DLD1 (cell line): ENCODE data around the gene NOXRED1.
"Not testable (repeated sequence)": the region's sequence is repeated elsewhere in the genome, so short reads cannot be mapped to it uniquely, and the experiment has no call there.

Experiments
- in situ Hi-C: cut with HindIII; loops from 2 replicates; pipeline ENCODE4 v1.10.0; 2017; ENCODE audit warnings: low sequenced_read_pairs

Gene NOXRED1, protein sequence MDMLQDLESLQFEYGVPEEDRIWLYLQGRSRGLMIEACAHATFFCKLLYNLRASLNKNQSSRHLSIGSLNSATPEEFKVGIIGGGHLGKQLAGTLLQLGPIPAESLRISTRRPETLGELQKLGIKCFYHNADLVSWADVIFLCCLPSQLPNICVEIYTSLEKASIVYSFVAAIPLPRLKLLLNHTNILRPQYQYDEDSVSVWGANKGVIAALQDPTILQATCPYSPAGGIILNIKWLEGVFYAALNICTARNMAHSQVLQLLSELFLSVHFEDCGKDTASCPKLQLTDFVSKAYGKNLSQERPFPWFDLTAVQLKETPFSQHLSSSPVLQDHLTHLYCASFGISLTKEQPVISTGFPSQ

GRCh38 chr14:77423423-77423822 lies at the start of gene NOXRED1:
NOXRED1 (minus strand) TSS chr14:77423523; CDS start chr14:77422889, 634 bp downstream.
- in situ Hi-C loops = no loop called here

- in situ Hi-C loops = no loop called here
Measured at GRCh38 chr14:77470224-77470870, 47.0 kb upstream of the NOXRED1 start.

DNA sequence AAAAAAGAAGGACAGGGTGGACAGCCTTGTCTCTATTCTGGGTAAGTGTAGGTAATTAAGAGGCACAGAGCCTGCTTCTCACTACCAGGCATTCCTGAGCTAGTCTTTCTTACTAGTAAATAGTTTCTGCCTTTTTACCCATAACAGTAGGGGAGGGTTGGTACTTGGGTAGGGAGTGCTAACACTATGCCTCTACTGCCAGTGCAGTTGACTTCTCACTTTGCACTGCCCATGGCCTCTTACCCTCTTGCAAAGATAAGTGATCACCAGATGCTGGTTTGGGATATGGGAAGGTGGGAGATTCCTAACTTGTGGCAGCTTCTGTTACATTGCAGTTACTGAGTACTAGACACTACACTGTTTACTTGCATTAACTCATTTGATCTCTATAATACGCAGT lies 46.2 kb upstream of the NOXRED1 start:
- in situ Hi-C loops = no loop called here

- in situ Hi-C loops = no loop called here
Measured at GRCh38 chr14:77469067-77469505, 45.8 kb upstream of the NOXRED1 start.

DNA sequence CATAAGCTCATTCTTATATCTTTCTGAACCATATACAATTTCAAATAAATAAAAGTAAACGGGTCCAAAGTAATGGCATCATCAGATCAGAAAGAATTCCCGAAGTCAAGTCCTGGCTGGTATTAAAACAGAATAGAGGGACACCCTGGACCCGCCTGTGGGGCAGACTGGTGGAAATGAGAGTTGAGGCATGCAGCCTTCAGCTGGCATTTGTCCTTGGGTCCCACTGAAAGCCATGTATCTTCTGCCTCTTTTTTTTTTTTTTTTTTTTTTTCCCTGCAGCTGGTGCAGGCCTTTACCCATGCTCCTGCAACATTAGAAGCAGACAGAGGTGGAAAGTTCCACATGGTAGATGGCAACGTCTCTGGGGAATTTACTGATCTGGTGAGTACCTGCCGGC lies 44.5 kb upstream of the NOXRED1 start:
- in situ Hi-C loops = no loop called here

GRCh38 chr14:77459072-77459723 lies 35.9 kb upstream of the NOXRED1 start:
- in situ Hi-C loops = no loop called here

DNA sequence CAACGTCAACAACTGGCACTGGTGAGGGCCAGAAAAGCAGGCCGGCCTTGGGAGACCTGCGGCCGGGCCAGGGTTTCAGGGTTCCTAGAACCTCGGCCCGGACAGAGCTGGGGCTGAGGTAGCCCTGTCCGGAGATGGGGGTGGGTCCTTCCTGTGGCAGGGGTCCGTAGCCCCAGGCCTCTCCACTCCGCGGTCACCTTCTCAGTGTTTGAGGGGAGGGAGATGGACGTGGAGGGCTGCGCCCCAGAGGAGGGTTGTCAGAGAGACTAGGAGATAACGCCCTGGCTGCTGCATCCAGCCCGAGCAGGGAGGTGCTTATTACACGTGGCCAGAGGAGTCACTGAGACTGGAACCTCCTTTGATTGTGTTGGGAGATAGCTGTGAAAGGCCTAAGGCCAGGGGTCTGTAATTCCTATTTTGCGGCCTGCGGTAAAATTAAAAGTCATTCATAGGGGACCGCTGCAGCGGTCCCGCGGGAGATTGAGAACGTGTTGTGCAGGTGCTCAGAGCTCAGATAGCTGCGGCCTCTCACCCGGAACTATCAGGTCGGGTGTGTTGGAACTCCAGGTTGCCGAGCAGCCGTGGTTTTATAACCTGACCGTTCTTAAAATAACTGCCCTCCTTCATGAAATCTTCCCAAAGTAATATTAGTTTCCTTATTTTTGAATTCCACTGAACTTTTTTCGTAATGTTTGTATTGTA lies 35.1 kb upstream of the NOXRED1 start:
- in situ Hi-C loops = no loop called here

GRCh38 chr14:77457522-77458248 lies 34.4 kb upstream of the NOXRED1 start, which contains the start of the genes AHSA1 and VIPAS39:
AHSA1 (plus strand) TSS chr14:77458093; CDS start chr14:77458190, 97 bp downstream.
VIPAS39 (minus strand) TSS chr14:77457601; CDS start chr14:77454102, 3,499 bp downstream.
- in situ Hi-C loops = no loop called here

DNA sequence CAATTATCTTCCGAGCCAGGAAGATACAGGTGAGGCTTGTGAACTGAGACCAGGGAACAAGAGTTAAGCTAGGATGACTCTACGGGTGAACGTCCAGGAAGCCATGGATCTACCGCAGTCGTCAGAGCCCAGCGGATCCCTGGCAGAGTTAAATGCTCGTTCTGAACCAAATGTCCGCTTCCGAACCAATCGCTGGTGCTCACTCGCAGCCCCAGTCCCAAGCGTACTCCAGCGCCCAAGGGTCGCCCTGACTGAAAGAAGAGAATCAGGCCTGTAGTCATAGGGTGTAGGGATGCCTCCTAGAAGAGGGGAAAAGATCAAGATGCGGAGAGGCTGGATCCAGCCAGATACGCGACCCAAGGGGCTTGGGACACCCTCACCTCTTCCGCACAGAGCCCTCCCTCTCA lies 33.8 kb upstream of the NOXRED1 start:
- in situ Hi-C loops = no loop called here

GRCh38 chr14:77455966-77456640 lies 32.8 kb upstream of the NOXRED1 start:
- in situ Hi-C loops = no loop called here

DNA sequence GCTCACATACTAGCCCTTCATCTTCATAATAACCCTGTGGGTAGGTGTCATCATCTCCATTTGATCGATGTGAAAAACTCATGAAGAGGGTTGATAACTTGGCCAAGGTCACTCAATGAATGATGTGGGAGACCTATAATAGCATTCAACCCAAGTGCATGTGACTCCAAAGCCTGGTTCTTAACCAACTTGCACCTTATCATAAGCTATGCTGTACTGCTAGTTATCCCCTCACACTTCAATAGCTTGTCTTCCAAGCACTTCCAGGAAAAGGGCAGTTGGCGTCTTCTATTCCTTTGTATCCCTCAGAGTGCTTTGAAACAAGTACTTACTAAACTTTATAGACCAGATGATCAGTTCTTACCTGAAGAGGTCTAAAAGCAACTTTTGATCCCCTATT lies 18.9 kb upstream of the NOXRED1 start:
- in situ Hi-C loops = no loop called here

DNA sequence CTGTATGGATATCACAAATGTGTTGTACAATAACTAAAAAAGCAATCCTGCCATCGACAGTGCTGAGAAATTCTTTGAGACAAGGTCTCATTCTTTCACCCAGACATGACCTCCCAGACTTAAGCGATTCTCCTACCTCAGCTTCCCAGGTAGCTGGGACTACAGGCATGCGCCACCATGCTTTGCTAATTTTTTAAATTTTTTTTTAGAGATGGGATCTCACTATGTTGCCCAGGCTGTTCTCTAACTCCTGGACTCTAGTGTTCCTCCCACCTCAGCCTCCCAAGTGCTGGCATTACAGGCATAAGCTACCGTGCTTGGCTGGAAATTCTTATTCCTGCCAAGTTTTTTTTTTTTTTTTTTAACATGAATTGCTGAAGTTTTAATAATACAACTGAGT lies 16.5 kb upstream of the NOXRED1 start:
- in situ Hi-C loops = no loop called here

- in situ Hi-C loops = no loop called here
Measured at GRCh38 chr14:77438596-77438995, 15.3 kb upstream of the NOXRED1 start.

GRCh38 chr14:77436042-77436441 lies 12.7 kb upstream of the NOXRED1 start:
- in situ Hi-C loops = no loop called here

GRCh38 chr14:77426396-77426795 lies 3.1 kb upstream of the NOXRED1 start:
- in situ Hi-C loops = no loop called here

- in situ Hi-C loops = no loop called here
Measured at GRCh38 chr14:77424862-77425261, 1.5 kb upstream of the NOXRED1 start.

- in situ Hi-C loops = no loop called here
Measured at GRCh38 chr14:77421201-77421600, 2.1 kb downstream of the NOXRED1 start.

DNA sequence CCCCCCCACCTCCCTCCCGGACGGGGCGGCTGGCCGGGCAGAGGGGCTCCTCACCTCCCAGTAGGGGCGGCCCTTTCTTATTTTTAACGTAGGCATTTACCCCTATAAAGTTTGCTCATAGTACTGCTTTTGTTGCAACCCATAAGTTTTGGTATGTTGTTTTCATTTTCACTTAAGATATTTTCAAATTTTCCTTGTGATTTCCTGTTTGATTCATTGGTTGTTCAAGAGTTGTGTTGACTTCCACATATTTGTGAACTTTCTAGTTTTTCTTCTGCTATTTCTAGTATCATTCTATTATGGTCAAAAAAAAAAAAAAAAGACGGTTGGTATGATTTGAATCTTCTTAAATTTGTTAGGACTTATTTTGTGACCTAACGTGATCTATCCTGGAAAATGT lies 6.5 kb downstream of the NOXRED1 start:
- in situ Hi-C loops = no loop called here

DNA sequence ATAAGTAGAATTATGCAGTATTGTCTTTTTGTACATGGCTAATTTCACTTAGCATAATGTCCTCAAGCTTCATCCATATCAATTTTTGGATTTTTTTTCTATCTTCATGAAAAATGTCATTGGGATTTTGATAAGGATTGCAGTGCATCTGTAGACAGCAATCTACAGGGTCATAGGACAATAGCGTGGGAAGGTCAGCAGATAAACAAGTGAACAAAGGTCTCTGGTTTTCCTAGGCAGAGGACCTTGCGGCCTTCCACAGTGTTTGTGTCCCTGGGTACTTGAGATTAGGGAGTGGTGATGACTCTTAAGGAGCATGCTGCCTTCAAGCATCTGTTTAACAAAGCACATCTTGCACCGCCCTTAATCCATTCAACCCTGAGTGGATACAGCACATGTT lies 7.2 kb downstream of the NOXRED1 start:
- in situ Hi-C loops = not testable (repeated sequence)
